ENCODE measurements around the gene WDFY4. TPM values are rescaled to one million over a fixed set of nuclear protein-coding genes. Genes with fewer than 3 reads are reported as not detected.

The WDFY4 gene
- total and polyA plus RNA-seq, 9 of the 15 experiments (the other 6 are each of a cell fraction or from before 2014, with no cell fraction given), result 0.01 to 0.02 (median 0.01) TPM; not detected in 6

DNA sequence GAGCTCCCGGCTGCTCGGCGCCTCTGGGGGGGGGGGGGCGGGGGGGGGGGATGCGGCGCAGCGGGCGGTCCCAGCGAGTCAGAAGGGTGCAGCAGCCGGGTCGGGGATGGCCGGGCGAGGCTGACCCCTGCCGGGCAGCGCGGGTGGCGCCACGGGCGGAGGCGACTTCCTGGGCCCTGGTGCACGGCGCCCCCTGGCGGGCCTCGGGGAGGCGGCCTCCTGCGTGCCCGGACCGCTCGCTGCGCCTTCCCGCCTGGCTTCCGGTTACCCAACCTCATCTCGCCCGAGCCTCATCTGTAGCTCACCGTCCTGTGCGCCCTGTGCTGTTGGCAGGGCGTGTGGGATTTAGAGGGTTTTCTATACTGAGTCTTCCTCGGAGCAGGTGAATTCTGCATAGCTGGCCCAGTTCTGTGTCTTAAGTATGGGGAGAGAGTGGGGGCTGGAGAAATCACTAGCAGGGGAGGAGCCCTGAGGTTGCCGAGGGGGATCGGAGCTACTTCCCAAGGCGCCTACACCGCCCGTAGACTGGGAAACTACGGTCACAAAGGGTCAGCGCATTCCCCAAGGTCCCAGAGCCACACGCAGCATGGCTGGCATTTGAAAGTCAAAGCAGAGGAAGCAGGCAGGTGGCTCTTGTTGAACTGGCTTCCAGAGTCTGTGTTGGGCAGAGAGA, 28.3 kb upstream of the WDFY4 start (continued):
- no peak for TF ChIP-seq PTTG1 (tag; IDR thresholded peaks at IDR 0.05; ENCODE audit: low read depth)
- TF ChIP-seq JUN (IDR thresholded peaks at IDR 0.05; ENCODE audit: borderline replicate concordance, low read depth, low read length), result peak; percentile 72; the same call in 1 of the 2 replicates
- TF ChIP-seq JUN (CRISPR knock-in tag; IDR thresholded peaks at IDR 0.05; ENCODE audit: borderline replicate concordance), result no peak
- TF ChIP-seq POLR2AphosphoS2 (IDR thresholded peaks at IDR 0.05; ENCODE audit: low read length), result no peak
- TF ChIP-seq THRA (IDR thresholded peaks at IDR 0.05), result no peak
- no peak for TF ChIP-seq ZFP30 (CRISPR knock-in tag; IDR thresholded peaks at IDR 0.05; ENCODE audit: borderline replicate concordance)
- no peak for TF ChIP-seq SNIP1 (IDR thresholded peaks at IDR 0.05; ENCODE audit: low read depth)
- no peak for TF ChIP-seq RHOXF2B (CRISPR knock-in tag; conservative IDR thresholded peaks at IDR 0.05)
- TF ChIP-seq, protein P1, sequence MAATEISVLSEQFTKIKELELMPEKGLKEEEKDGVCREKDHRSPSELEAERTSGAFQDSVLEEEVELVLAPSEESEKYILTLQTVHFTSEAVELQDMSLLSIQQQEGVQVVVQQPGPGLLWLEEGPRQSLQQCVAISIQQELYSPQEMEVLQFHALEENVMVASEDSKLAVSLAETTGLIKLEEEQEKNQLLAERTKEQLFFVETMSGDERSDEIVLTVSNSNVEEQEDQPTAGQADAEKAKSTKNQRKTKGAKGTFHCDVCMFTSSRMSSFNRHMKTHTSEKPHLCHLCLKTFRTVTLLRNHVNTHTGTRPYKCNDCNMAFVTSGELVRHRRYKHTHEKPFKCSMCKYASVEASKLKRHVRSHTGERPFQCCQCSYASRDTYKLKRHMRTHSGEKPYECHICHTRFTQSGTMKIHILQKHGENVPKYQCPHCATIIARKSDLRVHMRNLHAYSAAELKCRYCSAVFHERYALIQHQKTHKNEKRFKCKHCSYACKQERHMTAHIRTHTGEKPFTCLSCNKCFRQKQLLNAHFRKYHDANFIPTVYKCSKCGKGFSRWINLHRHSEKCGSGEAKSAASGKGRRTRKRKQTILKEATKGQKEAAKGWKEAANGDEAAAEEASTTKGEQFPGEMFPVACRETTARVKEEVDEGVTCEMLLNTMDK (IDR thresholded peaks at IDR 0.05; ENCODE audit: borderline replicate concordance, insufficient read depth, low read depth, low read length, poor library complexity, severe bottlenecking), result peak; percentile 99
- no peak for TF ChIP-seq PHF8 (IDR thresholded peaks at IDR 0.05; ENCODE audit: borderline replicate concordance, low read length)
- no peak for TF ChIP-seq FOSL1 (tag; conservative IDR thresholded peaks at IDR 0.05)
- no peak for TF ChIP-seq POLR3A (IDR thresholded peaks at IDR 0.05; ENCODE audit: borderline replicate concordance, extremely low read depth, insufficient read depth, insufficient read length)
- no peak for TF ChIP-seq ZNF449 (CRISPR knock-in tag; IDR thresholded peaks at IDR 0.05)
- TF ChIP-seq E2F3 (CRISPR knock-in tag; IDR thresholded peaks at IDR 0.05), result no peak
- TF ChIP-seq EGR1 (conservative IDR thresholded peaks at IDR 0.05), result no peak
- no peak for TF ChIP-seq ATF4 (CRISPR knock-in tag; IDR thresholded peaks at IDR 0.05)
- TF ChIP-seq ZNF695 (CRISPR knock-in tag; IDR thresholded peaks at IDR 0.05), result no peak
- TF ChIP-seq THRB (CRISPR knock-in tag; conservative IDR thresholded peaks at IDR 0.05), result no peak
- no peak for TF ChIP-seq MBD2 (IDR thresholded peaks at IDR 0.05; ENCODE audit: borderline replicate concordance, low read depth)
- TF ChIP-seq U2AF2 (optimal IDR thresholded peaks at IDR 0.05; ENCODE audit: low read depth, low read length), result no peak
- TF ChIP-seq SAP30 (IDR thresholded peaks at IDR 0.05; ENCODE audit: borderline replicate concordance, insufficient read depth, low read depth, low read length, poor library complexity, severe bottlenecking), result no peak
